Neutrophil (primary cell): ENCODE measurements around the gene FBXO21.

Experiments used
- H3K27ac ChIP-seq: fragments of 200-600 bp; sonication (generic); 2 replicates; pipeline ENCODE4 v1.5.1; 2016; ENCODE audit warnings: mild to moderate bottlenecking, moderate library complexity
- H3K27me3 ChIP-seq: fragments of 200-600 bp; sonication (generic); 2 replicates; pipeline ENCODE4 v1.6.0; 2016; ENCODE audit warnings: mild to moderate bottlenecking
- H3K36me3 ChIP-seq: fragments of 200-600 bp; sonication (generic); 2 replicates; pipeline ENCODE4 v1.5.1; 2017
- H3K4me1 ChIP-seq, 2 experiments: fragments of 200-600 bp in 1 of 2; sonication (generic) in 1 of 2; 1 replicate in 1 of 2; 2 replicates in 1 of 2; pipeline versions ENCODE4 v1.5.1 to v1.6.1; 2013 to 2016; ENCODE audit warnings: low read depth in 1 of 2, low read length in 1 of 2, mild to moderate bottlenecking in 1 of 2, moderate library complexity in 1 of 2; ENCODE audit not compliant: control insufficient read depth in 1 of 2, insufficient read depth in 1 of 2
- H3K4me3 ChIP-seq, 2 experiments: fragments of 200-600 bp in 1 of 2; sonication (generic) in 1 of 2; 1 replicate in 1 of 2; 2 replicates in 1 of 2; pipeline ENCODE4 v1.5.1; 2013 to 2016; ENCODE audit warnings: low read depth in 1 of 2, low read length in 1 of 2, mild to moderate bottlenecking in 1 of 2, moderate library complexity in 1 of 2
- H3K9me3 ChIP-seq: fragments of 200-600 bp; sonication (generic); 2 replicates; pipeline ENCODE4 v1.5.1; 2016
- CTCF ChIP-seq: fragments of 200-600 bp; sonication (generic); IDR thresholded peaks from 2 replicates; pipeline ENCODE4 v1.5.1; 2016; ENCODE audit warnings: antibody characterized with exemption

The FBXO21 gene

GRCh38 chr12:117155278-117156060 is 34.8 kb downstream of the FBXO21 start:
- Histone ChIP-seq H3K36me3 (peaks cover 58% of the 10 kb centered on the region), H3K4me1 (no peaks in the 10 kb centered on the region), H3K4me3 (no peak overlapping the region), H3K27me3 (no peaks in the 10 kb centered on the region), H3K27ac (no peak overlapping the region), H3K9me3 (no peaks in the 10 kb centered on the region)
- peak; percentile 42 for TF ChIP-seq CTCF

- Histone ChIP-seq H3K36me3 (peaks cover 51% of the 10 kb centered on the region), H3K27me3 (no peaks in the 10 kb centered on the region), H3K4me1 (no peaks in the 10 kb centered on the region), H3K4me3 (no peak overlapping the region), H3K27ac (no peak overlapping the region), H3K9me3 (no peaks in the 10 kb centered on the region)
- no peak for TF ChIP-seq CTCF
Measured at GRCh38 chr12:117152793-117153775, 37.2 kb downstream of the FBXO21 start.

GRCh38 chr12:117151403-117152031 is 38.8 kb downstream of the FBXO21 start:
- Histone ChIP-seq H3K27ac (no peak overlapping the region), H3K36me3 (peaks cover 46% of the 10 kb centered on the region), H3K9me3 (no peaks in the 10 kb centered on the region), H3K4me1 (no peaks in the 10 kb centered on the region), H3K4me3 (no peak overlapping the region), H3K27me3 (no peaks in the 10 kb centered on the region)
- no peak for TF ChIP-seq CTCF

- H3K27ac ChIP-seq: no peak overlapping the region
- H3K4me1 ChIP-seq: no peaks in the 10 kb centered on the region
- H3K9me3 ChIP-seq: no peaks in the 10 kb centered on the region
- no peaks in the 10 kb centered on the region for H3K27me3 ChIP-seq
- H3K4me3 ChIP-seq: no peak overlapping the region
- H3K36me3 ChIP-seq: peaks cover 38% of the 10 kb centered on the region
- no peak for TF ChIP-seq CTCF
Measured at GRCh38 chr12:117149431-117149830, 40.8 kb downstream of the FBXO21 start.

GRCh38 chr12:117148642-117149041 is 41.6 kb downstream of the FBXO21 start:
- Histone ChIP-seq H3K27ac (no peak overlapping the region), H3K4me1 (no peaks in the 10 kb centered on the region), H3K9me3 (no peaks in the 10 kb centered on the region), H3K27me3 (no peaks in the 10 kb centered on the region), H3K36me3 (peaks cover 31% of the 10 kb centered on the region), H3K4me3 (no peak overlapping the region)
- no peak for TF ChIP-seq CTCF
